Stimulated activated CD8-positive, alpha-beta memory T cell treated with anti-CD3 and anti-CD28 coated beads, Interleukin-15, amount 100 ng/mL, for 48 hours (primary cell): ENCODE results near the gene CPLX3.

Experiments used
- DNase-seq, 2 donors: peaks; one replicate each; pipeline ENCODE4 v3.0.0-alpha.2; 2020; ENCODE audit warnings: low read depth in 2 of 2

The CPLX3 gene

DNA sequence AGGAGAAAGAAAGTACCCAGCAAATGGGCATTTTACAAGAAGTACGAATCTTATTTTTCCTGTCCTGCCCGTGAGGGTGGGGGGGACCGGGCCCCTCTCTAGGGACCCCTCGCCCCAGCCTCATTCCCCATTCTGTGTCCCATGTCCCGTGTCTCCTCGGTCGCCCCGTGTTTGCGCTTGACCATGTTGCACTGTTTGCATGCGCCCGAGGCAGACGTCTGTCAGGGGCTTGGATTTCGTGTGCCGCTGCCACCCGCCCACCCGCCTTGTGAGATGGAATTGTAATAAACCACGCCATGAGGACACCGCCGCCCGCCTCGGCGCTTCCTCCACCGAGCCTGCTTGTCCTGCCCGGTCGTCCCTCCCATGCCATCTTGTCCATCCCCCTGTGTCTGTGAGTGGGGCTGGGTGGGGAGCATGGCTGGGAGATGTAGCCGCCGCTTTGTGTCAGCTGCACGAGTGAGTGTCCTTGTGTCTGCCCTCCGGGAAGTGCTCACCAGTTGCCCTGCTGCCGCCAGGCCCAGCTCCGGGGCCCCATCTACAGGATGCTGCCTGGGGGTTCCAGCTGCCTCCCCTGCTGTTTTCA lies 23.5 kb upstream of the CPLX3 start:
- no peak for DNase-seq

DNA sequence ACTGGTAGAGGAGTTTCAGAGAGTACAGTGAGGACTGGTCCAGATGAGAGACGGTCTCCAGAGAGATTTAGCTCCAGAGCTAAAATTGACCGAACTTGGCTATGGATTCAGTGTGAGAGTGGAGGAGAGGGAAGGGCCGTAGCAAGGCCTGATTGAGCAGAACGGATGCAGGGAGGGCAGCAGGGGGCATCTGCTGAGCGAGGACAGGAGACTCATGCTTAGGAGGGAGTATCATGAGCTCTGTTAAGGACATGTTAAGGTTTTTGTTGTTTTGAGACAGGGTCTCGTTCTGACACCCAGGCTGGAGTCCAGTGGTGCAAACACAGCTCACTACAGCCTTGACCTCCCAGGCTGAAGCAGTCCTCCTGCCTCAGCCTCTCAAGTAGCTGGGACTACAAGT lies 21.5 kb upstream of the CPLX3 start:
- no peak for DNase-seq

DNA sequence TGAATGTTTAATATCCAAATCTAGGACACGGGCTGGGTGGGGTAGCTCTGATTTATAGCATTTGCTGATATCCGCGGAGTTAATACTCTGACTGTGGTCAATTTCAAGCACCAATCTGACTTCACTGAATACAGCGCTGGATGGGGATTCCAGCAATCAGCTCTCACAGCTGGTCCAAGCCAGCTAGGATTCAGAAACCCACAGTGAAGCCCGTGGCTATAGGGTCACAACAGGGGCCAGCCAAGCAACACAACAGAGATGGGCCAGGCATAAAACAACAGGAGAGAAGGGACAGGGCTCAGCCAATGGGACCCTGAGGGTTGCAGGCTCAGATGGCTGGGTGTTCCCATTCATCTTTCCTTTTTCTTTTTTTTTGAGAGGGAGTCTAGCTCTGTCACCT lies 19.1 kb upstream of the CPLX3 start:
- no peak for DNase-seq

DNA sequence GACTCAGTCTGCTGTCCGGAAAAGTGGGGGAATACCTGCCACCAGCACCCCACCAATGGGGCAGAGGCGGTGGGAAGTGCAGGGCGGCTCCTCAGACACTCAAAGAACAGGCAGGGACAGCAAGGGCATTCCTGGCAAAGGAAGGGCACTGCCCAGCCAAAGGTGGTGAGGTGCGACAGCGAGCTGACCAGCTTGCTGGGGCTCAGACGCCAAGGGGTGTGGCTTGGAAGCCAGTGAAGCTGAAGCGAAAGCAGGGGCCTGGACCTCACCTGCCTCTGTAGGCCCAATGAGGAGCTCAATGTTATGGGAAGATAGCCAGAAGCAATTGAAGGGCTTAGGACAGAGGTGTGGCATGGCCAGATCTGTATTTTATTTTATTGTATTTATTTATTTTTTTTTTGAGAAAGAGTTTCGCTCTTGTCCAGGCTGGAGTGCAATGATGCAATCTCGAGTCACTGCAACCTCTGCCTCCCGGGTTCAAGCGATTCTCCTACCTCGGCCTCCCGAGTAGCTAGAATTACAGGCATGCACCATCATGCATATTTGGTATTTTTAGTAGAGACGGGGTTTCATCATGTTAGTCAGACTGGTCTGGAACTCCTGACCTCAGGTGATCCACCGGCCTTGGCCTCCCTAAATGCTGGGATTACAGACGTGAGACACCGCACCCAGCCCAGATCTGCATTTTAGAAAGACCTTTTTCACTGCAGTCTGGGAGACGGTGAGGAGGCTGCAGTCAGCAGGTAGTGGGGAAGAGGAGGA lies 18.2 kb upstream of the CPLX3 start:
- no peak for DNase-seq

DNA sequence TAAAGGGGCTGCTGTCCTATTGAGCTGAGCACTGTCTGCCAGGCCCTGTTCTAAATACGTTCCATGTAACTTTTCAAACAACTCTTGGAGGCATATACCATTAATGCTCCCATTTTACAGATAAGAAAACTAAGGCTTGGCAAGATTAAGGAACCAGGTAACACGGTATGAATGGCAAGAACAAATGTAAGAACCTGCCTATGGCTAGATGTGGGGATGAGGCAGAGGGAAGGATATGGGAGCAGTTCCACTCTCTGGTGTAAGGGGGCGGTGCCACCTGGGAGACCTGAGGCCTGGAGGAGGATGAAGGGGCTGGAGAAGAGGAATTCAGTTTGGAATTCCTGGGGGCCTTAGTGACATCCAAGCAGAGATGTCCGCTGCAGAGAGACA lies 17.6 kb upstream of the CPLX3 start:
- no peak for DNase-seq

DNA sequence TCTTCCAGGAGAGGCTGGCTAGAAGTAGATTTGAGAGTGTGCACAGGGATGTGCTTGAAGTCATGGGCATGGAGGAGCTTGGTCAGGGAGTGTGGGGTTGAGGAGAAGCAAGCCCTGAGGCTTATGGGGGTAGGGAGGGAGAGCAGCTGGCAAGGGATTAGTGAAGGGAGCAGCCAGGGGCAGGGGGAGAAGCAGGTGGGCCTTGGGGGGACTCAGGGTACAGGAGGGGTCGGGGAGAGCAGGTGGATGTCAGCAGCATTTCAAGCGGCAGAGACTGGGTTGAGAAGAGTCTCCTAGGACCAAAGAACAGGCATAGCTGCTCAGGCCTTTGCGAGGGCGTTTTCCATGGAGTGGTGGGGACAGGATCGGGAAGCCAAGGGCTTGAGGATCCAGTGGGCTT lies 17.2 kb upstream of the CPLX3 start:
- DNase-seq = no peak

DNA sequence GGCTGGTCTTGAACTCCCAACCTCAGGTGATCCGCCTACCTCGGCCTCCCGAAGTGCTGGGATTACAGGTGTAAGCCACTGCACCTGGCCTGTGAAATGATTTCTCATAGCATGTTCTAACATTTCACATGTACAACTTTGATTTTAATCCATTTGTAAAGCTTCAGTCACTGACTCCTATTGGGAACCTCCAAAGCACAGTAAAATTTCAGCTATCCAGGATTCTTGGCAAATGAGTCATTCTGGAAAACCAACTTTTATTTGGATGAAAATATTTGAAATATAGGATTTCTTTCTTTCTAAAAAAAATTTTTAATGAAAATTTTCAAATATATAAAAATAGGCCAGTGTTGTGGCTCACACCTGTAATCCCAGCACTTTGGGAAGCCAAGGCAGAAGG lies 16.5 kb upstream of the CPLX3 start:
- no peak for DNase-seq

DNA sequence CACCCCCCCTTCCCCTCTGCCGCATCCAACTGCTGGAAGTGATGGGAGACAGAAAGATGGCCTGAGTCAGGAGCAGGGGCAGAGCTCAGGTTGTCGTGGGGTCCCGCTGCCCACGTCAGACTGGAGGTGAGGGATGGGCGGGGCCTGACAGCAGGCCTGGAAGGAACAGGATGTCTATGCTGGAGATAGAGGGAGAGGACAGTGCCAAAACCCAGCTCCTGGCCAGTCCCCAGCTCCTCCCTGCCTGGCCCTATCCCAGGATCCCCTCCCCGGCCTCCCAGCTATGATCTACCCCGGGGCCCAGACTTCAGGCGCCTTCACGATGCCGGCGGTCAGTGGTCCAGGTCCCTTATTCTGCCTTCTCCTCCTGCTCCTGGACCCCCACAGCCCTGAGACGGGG lies 13.9 kb upstream of the CPLX3 start, which contains the start of gene LMAN1L:
Gene LMAN1L (plus strand): TSS at position 303 of the 400 bp plus-strand sequence. CDS start 20 bp downstream, at position 323.
- DNase-seq = no peak

DNA sequence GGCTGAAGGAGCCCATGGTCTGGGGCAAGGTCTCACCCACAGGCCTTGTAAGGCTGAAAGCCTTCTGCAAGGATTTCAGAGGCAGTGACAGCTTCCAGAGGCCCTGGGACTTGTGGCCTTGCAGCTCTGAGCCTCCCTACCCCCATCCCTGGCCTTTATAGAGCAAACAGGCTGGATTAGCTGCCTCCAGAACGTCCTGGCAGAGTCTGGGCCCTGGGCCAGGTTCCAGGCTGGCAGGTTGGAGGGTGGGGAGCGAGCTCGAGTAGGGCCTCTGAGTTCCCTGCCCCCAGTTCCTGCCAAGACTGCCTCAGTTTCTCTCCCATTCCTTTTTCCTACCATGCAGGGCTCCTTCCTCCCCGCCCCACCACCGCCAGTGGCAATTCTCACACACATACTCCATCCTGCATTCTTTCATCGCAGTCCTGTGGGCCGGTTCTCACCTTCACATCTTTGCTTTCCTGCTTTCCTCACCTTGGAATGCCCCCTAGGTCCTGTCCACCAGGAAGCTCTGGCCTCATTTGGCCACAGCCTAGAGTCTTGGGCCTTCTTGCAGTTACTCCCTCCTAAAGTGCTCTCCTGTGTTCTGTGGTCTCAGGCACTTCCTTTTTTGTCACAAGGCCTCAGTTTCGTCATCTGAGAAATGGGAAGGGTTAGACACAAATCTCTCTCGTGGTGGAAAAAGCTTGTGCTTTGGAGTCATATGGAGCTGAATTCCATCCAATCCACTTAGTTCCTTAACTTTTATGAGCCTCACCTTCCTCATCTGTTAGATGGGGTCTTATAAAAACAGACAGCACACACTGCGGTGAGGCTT lies 11.1 kb upstream of the CPLX3 start:
- DNase-seq = no peak

DNA sequence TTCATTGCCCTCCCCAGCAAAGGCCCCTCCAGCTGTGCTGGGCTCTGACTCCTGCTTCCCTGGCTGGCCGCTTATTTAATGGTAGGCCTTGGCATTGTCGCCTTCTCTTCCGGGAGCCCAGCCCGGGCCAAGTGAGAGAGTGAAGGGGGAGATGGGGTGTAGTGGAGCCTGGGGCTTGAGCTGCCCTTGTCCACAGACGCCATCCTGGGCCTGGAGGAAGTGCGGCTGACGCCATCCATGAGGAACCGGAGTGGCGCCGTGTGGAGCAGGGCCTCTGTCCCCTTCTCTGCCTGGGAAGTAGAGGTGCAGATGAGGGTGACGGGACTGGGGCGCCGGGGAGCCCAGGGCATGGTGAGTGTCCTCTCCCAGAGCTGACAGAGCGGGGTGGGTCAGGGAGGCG lies 10.5 kb upstream of the CPLX3 start:
- no peak for DNase-seq

DNA sequence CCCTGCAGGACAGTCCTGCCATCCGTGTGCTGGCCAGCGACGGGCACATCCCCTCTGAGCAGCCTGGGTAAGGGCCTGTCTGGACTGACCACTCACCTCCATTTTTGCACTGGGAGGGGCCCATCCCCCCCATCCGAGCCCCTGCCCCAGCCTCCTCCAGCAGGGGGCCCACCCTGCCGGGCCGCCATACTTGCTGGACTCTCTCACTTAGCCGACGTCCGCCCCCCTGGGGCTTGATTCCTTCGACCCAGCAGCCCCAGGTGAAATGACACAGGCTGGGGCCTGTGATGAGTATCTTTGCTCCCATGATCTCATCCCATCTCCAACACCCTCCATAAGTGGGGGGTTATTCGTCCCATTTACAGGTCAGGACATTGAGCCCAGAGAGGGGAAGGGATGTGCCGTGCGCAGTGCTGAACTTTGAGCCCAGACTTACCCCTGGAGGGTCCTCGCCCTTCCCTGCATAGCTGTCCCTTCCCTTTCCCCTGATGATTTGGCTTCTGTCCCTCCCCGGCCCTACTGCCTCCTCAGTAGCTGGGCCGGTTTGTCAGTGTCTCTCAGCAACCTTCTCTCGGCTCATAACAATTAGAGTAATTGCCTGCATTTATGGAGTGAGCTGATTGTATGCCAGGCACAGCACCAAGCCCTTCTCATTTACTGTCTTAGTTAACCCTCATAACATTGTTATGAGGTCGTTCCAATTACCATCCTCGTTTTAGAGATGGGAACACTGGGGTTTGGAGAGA lies 9.6 kb upstream of the CPLX3 start:
- no peak for DNase-seq

DNA sequence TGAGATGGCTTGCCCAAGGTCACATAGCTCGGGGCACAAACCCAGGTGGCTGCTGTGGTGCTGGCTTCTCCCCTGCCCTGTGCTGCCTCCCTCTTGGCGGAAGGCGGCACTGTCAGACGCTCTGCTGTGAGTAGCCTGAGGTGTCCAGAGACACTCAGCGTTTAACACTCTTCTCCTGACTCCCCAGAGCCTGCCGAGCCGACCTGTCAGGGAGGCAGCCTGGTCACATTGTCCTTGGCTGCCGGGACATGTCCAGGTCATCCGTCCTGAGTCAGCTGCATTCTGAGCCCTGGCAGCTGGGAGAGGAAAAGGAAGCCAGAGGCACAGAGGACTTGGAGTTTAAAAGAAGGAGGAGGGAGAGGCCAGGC lies 9.1 kb upstream of the CPLX3 start:
- no peak for DNase-seq

DNA sequence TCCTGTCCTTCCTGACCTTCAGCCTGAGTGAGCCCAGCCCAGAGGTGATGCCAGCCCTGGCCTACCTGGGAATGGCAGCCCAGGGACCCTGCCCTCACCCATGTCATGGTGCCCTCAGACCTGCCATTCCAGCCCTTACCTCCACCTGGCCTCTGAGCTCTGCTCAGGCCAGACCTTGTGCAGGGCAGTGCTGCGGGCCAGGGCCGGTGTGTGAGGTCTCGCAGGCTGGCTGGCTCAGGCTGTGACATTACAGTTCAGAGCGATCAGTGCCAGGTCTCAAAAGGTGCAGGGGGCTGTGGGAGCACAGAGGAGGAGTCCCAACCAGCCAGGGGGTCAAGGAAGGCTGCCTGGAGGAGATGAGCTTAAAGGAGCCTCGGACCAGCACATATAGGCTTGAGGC lies 6.4 kb upstream of the CPLX3 start:
- DNase-seq = no peak

DNA sequence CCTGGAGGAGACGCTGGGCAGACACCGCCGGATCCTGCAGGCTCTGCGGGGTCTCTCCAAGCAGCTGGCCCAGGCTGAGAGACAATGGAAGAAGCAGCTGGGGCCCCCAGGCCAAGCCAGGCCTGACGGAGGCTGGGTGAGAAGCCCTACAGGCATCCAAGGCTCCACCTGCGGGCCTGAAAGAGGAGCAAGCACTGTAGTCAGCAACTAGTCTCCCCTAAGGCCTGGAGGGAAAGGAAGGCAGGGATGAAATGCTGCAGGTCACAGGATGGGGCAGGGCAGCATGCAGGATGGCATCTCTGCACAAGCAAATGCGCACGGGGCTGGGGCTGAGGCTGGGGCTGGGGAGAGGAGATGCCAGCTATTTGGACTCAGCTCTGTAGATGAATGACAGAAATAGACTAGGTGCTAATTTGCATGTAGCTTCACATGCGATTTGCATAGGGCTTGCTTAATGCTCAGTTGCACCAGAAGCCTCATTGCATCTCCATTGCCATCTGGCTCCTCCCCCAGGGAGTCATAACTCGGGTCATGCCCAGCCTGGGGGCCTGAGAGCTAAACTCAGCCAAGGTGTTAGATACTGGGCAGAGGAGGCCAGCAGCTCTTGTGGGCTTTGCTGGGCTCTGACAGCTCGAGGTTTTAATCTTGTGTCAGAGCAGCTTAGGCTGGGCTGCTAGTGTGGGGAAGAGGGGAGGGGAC lies 5.2 kb upstream of the CPLX3 start:
- no peak for DNase-seq

DNA sequence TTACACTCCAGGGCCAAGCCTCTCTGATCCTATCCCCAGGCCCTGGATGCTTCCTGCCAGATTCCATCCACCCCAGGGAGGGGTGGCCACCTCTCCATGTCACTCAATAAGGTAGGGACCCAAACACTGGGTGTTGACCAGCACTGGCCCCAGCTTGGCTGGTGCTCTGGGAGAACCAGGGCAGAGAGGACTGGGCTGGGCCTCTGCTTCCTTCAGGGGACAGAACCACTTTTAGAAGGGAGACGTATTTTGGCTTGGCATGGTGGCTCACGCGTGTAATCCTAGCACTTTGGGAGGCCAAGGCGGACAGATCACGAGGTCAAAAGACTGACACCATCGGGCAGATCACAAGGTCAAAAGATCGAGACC lies 4.7 kb upstream of the CPLX3 start:
- no peak for DNase-seq

DNA sequence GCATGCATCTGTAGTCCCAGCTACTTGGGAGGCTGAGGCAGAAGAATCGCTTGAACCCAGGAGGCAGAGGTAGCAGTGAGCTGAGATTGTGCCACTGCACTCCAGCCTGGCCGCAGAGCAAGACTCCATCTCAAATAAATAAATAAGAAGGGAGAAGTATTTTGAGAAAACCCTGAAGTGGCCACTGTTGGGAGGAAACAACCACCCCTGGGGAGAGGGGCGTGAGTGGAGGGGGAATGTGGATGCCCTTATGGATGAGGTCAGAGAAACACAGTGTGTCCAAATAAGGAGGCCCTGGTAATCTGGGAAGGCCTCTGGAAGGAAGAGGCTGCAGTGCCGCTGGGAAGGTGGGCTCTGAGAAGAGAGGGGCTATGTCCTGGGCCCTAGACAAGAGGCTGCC lies 4.2 kb upstream of the CPLX3 start:
- DNase-seq = no peak

DNA sequence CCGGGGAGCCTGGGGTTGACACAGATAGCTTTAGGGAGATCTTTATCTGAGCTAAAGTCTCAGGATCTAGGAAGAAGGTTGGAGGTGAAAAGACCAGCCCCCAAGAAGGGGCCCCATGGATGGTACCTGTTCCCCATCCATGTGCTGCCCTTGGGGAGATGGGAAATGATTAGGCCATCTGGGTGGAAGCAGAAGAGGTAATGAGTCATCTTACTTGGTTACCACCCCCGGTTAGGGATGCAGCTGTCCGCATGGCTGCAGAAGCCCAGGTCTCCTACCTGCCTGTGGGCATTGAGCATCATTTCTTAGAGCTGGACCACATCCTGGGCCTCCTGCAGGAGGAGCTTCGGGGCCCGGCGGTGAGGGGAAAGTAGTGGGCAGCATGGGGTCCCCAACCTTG lies 3.1 kb upstream of the CPLX3 start:
- DNase-seq = no peak

DNA sequence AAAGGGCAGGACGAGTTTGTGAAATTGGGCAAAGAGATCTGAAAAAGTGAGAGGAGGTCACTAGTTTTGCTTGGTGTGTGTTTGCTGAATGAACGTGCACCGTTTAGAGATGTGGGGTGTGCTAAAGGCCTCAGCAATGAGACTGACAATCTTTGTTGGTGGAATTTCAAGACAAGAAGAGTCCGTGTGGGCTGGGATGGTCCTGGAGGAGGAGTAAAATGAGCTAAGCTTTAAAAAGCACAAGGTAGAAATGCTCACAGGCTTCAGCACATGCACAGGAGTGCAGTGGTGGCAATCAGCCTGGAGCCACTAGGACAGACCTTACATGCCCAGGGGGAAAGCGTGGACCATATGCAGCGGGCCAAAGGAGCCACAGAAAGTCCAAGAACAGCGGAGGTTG lies 1.5 kb upstream of the CPLX3 start:
- DNase-seq = no peak

DNA sequence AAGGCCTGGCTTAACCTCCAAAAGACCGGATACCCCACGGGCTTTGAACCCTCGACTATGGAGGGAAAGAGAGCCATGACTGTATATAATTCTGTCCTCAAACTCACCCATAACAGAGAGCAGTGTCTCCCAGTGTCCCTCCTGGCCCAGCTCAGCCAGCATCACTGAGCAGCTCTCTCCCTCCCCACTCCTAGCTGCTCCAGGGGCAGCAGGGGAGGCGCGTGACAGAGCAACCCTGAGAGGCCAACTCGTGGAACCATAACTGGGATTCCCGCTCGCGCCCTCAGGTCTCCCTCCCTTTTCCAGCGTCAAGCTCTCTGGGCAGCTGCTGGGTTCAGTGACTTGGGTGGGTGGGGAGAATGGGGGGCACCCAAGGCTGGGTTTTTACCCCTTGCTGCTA lies 561 bp upstream of the CPLX3 start:
- no peak for DNase-seq

DNA sequence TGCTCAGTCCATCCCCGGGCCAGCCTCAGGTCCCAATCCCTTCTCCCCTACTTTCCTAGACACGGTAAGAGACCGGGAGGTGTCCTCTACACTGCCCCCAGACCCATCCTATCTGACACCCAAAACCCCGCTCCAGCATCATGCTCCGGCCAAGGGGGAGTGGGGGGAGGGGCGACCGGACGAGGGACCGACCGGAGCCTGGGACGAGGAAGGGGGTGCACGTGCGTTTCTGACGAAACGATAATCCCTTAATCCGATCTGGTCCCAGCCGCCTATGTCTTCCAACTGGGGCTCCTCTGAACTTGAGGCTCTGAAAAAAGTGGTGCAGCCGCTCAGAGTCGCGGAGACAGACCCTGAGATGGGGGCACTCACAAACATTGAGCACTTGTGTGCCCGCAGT lies 494 bp downstream of the CPLX3 start:
- no peak for DNase-seq

DNA sequence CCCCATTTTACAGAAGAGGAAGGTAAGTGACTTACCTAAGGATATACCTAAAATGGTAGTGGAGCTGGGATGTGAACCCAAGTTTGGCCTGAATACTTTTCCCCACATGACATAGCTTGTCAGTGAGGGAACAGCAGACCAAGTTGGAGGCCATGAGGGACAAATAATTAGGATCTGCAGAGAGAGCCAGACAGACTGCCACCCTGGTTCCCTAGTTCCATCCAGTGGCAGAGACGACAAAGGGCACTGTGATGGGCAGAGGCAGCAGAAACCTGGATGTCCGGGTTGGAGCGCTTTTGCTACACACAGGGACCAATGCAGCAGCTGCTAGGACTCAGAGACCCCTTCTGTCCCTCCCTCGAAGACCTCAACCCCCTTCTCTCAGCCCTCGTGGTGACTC lies 1.2 kb downstream of the CPLX3 start:
- no peak for DNase-seq

DNA sequence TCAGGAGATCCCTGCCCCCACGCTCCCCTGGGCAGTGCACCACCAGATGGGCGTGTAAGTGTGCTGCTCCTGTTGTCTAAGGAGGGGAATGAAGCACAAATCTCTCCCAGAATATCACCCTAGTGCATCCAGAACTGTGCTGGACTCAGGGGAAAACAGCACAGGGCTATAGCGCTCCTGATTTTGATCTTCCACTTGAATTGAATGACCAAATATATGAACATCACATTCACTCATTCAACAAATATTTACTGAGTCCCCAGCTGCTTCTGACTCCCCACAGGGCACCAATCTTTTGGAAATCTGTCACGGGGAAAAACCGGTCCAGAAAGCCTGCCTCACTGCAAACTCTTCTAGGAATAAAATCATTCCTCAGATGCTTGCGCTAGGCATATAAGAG lies 2.4 kb downstream of the CPLX3 start:
- no peak for DNase-seq
